GM19240 (cell line): ENCODE measurements around the gene ZBTB38.

Experiments used
- DNase-seq: peaks from one replicate; pipeline ENCODE4 v3.0.0; 2011; ENCODE audit warnings: low spot score; ENCODE audit not compliant: insufficient read length

The ZBTB38 gene

DNA sequence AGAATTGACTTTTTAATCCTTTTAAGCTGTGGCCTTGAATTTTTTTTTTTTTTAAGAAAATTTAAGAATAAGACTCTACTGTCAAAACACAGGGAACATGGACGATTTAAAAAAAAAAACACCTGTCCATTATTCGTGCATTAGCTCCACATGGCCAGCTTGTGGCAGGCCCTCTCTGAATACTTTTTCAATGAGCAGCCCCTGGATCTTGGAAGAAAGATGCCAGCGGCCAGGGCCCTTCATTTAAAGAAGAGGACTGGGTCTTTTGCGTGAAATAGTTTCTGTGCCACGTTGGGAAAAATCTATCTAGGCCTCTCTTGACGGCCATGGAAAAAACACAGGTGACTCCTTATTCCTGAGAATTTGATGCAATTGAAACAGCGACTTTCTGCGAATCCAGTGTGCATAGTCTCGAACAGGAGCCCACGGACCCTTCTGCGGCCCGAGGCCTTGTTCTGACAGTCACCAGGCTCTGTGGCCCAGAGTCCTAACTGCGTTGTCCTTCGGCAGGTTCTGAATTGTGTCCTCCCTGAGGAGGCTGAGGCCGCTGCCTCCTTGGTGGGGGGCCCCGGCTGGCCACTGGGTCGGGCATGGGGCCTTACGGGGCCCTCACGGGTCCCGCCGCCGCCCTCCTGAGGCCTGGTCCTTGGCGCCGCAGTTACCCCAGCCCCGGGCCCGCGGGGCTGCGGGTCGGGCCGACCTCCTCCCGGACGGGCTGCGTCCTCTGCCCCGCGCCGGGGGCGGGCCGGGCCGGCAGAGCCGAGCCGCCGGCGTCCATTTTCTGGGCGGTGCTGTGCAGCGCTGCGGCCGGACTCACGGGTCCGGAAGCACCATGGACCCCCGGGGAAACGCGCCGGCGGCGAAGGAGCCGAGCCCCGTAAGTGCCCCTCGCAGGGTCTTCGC lies 33.5 kb downstream of the ZBTB38 start:
- no peak for DNase-seq

GRCh38 chr3:141402476-141403171 lies 34.3 kb downstream of the ZBTB38 start:
- DNase-seq: no peak

DNA sequence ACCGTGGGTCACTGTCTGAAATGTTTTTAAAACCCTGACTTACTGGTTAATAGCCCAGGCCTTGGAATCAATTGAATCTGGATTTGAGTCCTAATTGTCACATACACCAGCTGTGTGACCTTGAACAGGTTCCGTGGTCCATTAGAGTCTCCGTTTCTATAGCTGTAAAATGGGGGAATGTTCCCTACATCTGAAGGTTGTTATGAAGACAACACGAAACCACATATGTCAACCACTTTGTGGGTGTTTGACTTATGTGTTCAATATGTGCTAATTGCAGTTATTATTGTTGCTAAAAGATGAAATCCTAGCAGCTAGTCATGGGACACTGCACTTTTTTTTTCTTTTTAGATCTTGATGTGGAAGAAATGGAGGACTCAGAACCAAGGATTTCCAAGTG lies 35.3 kb downstream of the ZBTB38 start:
- DNase-seq: no peak

DNA sequence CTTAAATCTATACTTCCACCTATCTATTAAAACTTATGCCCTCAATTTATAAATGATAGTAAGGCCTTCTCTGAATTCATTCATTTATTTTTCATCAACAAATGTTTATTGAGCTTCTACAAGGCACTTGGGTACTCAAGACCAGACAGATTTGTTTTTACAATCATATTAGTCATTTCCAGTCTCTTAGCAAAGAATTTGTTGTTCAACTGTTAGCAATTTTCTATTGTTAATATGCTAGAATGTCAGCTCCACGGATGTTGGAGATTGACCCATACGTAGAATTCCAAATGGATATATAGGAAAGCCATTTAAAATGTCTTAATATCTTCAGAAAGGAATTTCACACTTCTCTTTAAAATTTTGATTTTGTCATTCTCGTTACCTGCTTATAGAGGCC lies 36.7 kb downstream of the ZBTB38 start:
- DNase-seq: no peak

GRCh38 chr3:141405591-141405990 lies 37.3 kb downstream of the ZBTB38 start:
- DNase-seq: no peak

GRCh38 chr3:141406265-141406664 lies 38.0 kb downstream of the ZBTB38 start:
- DNase-seq: no peak

DNA sequence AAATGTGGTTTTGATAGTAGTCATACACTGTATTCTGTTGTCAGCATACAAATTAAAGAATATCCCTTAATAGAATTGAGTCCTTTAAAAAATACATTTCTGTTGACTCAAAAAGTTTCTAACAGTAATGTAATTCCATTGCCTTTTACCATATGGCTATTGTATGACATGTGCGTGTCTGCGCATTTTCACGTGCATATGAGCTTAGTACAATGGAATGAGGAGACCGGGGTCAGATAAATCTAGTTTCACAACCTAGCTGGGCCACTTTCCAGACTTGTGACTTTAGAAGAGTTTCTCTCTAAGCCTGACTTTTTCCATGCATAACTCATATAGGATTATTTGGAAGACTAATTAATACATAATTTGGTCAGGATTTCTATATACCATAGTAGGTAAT lies 38.7 kb downstream of the ZBTB38 start:
- DNase-seq: no peak

- no peak for DNase-seq
These were observed 39.5 kb downstream of the ZBTB38 start for GRCh38 chr3:141407825-141408224.

DNA sequence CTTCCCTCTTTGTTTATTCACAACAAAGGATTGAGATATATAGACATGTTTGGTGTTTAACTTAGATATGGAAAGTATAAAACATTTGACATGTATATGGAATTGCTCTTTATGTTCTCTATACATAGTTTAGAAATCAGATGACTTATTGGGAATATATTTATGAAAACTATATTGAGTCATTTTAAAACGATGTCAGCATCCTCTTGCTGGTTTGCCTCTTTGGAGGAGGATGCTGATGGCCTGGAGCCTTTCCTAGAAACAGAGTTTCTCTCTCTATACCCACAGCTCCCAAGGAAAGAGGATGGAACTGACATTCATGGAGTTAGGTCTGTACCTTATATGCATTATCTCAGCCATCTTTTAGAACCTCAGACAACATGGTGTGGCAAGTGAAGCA lies 40.3 kb downstream of the ZBTB38 start:
- no peak for DNase-seq

DNA sequence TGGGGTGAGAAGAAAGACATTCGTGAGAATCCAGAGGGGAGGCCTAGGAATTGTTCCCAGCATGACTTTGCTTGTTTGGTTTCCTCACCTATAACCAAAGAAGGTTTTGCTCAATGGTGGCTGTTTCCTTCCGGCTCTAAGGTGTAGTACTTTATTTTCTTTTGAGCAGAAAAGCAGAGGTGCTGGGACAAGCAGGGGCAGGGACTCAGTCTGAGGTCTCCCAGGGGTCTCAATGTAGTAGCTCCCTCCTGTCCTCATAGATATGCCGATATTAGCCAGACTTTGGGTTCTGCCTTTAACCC lies 41.6 kb downstream of the ZBTB38 start:
- no peak for DNase-seq

DNA sequence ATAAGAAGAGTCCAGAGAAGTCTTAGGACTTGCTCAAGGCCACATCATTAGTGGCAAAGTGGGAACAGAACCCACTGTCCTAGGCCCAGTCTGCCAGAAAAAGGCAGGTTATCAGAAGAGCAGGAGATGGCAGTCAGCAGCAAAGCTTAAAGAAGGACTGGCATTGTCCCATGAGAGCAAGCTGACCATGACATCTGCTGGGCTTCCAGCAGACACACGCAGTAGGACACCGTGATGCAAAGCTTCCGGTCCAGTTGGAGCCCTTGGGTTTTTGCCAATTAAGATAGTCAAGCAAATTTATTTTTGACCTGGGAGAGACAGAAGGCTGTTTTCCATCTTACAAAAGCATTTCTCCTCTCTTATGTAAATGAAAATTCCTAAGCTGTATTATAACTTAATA lies 42.1 kb downstream of the ZBTB38 start:
- no peak for DNase-seq

DNA sequence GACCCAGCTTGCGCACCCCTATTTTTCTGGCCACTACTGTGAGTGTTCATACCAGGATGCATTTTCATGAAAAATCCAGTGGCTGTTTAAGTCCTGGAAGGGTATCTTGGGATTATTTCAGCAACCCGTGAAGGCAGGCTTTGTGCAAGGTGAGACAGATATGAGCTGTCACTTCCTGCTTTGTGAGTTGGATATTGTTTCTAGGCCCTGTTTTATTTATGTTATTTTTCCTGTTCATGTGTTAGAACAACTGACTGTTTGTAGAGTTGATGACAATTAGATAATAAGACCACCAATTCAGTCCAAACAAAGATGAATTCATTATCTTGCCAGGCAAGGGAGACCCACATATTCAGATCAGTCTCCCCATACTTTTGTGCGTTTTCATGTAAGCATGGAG lies 42.5 kb downstream of the ZBTB38 start:
- no peak for DNase-seq

DNA sequence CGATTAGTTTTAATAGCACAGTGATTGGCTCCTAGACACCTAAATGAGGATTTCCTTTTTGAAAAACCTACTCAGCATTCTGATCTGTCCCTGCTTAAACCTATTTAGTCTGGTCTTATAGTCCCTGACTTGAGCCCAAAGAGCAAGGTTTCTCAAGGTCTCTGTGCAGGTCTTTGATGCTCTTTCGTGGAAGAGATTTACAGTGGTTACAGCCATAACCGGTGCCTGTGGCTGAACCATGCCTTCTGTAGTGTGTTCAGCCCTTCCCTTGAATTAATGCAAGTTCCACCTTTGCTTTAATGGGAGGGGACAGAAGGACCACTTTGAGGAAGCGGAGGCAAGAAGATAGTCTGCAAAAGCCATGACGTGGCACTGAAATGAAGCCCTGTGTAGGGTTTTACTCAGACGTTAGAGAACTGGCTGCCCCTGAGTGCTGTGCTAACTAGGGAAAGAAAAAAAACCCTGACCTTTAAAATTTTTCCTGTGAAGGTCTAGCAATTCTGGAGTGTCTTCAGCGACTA lies 43.0 kb downstream of the ZBTB38 start:
- DNase-seq: no peak

GRCh38 chr3:141412087-141412935 lies 44.0 kb downstream of the ZBTB38 start:
- no peak for DNase-seq

- no peak for DNase-seq
These were observed 44.6 kb downstream of the ZBTB38 start for GRCh38 chr3:141412936-141413354.

- DNase-seq: no peak
These were observed 45.1 kb downstream of the ZBTB38 start for GRCh38 chr3:141413391-141413790.

DNA sequence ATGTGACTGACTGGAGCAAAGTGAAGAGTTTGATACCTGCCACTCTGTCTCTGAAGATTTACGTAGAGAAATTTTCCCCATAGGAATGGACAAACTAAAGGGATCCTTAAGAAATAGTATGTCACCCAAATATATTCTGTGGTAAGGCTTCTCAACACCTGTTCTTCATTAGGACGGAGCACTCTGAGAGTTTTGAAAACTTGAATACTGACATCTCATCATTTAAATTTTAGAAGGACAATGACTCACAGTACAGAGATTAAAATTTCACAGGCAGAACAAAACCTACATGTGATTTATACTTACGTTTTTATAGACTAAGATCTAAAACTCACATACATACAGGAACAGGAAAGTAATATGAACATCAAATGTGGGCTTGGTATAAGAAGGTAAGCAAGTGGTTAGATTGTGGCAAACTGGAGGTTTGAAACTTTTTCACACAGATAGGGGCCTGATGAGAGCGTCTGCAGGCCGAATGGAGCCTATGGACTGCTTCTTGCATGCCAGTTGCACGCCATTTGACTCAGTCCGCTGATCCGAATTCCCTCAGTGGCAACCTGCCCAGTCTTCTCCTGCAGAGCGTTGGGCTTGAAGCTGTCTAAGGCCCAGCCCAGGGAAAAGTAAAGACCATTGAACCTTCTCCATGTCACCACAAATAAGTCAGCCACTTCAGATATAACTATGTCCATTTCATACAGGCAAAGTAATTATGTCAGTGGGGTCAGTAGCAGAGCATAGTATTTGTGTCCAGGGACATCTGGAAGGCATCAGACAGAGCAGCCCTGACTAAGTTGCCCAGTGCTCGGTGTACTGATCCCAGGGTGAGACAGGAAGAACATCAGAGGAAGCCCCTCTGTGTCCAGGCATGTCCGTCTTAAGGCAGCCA lies 45.7 kb downstream of the ZBTB38 start:
- DNase-seq: no peak

- no peak for DNase-seq
These were observed 46.6 kb downstream of the ZBTB38 start for GRCh38 chr3:141414800-141415462.

DNA sequence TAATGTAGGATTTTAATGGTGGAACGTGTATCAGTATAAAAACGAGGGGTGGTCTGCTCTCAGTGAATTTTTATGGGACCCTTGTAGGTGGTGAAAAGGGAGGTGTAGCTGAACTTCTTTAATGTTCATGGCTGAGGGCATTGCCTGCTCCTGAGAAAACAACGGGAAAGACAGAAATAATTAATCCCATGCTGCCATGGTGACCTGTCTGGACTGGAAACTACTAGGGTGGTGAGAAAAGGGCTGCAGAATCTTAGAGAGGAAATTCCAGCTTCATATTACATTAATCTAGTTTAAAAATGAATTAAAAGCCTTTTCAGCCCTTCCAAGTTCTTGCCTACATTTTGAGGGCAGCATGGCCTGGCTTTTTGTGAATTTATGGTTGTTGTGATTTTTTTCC lies 47.6 kb downstream of the ZBTB38 start:
- DNase-seq: no peak
